HG02938 (cell line): Measurements from ENCODE around the gene KRTAP10-12.

Source experiments
- ATAC-seq: cut with Tn5 transposase; IDR thresholded peaks from one replicate; pipeline ENCODE4 v1.9.1; 2021; ENCODE audit warnings: mild to moderate bottlenecking, moderate library complexity; ENCODE audit not compliant: unreplicated experiment

KRTAP10-12 gene

GRCh38 chr21:44710756-44711326, 13.9 kb downstream of the KRTAP10-12 start:
- ATAC-seq = no peak

- no peak for ATAC-seq
Observed at GRCh38 chr21:44711327-44712202, 14.6 kb downstream of the KRTAP10-12 start, which contains the start of gene TSPEAR. Gene TSPEAR, minus strand, starts transcription at chr21:44711572. Its CDS starts 58 bp downstream, at chr21:44711514.

GRCh38 chr21:44712203-44713028, 15.4 kb downstream of the KRTAP10-12 start:
- ATAC-seq = no peak

GRCh38 chr21:44713130-44713529, 16.2 kb downstream of the KRTAP10-12 start:
- ATAC-seq = no peak

GRCh38 chr21:44713846-44714245, 16.9 kb downstream of the KRTAP10-12 start:
- no peak for ATAC-seq

GRCh38 chr21:44714905-44715304, 17.9 kb downstream of the KRTAP10-12 start:
- ATAC-seq = no peak

- ATAC-seq = no peak
Observed at GRCh38 chr21:44716984-44717383, 20.0 kb downstream of the KRTAP10-12 start.

- ATAC-seq = no peak
Observed at GRCh38 chr21:44718093-44718492, 21.1 kb downstream of the KRTAP10-12 start.

GRCh38 chr21:44718571-44718970, 21.6 kb downstream of the KRTAP10-12 start:
- no peak for ATAC-seq

- ATAC-seq = no peak
Observed at GRCh38 chr21:44720170-44720569, 23.2 kb downstream of the KRTAP10-12 start.

GRCh38 chr21:44722731-44723130, 25.8 kb downstream of the KRTAP10-12 start:
- no peak for ATAC-seq

GRCh38 chr21:44723177-44724131, 26.5 kb downstream of the KRTAP10-12 start:
- no peak for ATAC-seq

- ATAC-seq = no peak
Observed at GRCh38 chr21:44724196-44724595, 27.2 kb downstream of the KRTAP10-12 start.

GRCh38 chr21:44724926-44725325, 28.0 kb downstream of the KRTAP10-12 start:
- ATAC-seq = no peak

GRCh38 chr21:44726826-44727225, 29.9 kb downstream of the KRTAP10-12 start:
- no peak for ATAC-seq

GRCh38 chr21:44727321-44727720, 30.3 kb downstream of the KRTAP10-12 start:
- ATAC-seq = no peak

GRCh38 chr21:44727757-44728156, 30.8 kb downstream of the KRTAP10-12 start:
- no peak for ATAC-seq

- ATAC-seq = no peak
Observed at GRCh38 chr21:44728716-44729115, 31.7 kb downstream of the KRTAP10-12 start.

- ATAC-seq = no peak
Observed at GRCh38 chr21:44729336-44730027, 32.5 kb downstream of the KRTAP10-12 start.

GRCh38 chr21:44730028-44730395, 33.0 kb downstream of the KRTAP10-12 start:
- no peak for ATAC-seq
